Liver (tissue), 9 donors: ENCODE data around the gene RUNX1. TPM values are rescaled to one million over a fixed set of nuclear protein-coding genes. Genes with fewer than 3 reads are reported as not detected.

Experiments
- DNase-seq: peaks from one replicate; pipeline ENCODE4 v3.0.0-alpha.2; 2017; ENCODE audit warnings: low spot score
- H3K27ac ChIP-seq, 2 donors: one replicate each; pipeline ENCODE4 v1.7.0; 2013; ENCODE audit warnings: inconsistent platforms in 2 of 2, low read length in 2 of 2, control low read depth in 1 of 2, low read depth in 1 of 2, mild to moderate bottlenecking in 1 of 2
- H3K27me3 ChIP-seq, 4 donors: one replicate each; pipeline versions ENCODE4 v1.6.1 to v1.7.0; 2013; ENCODE audit warnings: low read length in 3 of 4, inconsistent platforms in 1 of 4, mild to moderate bottlenecking in 1 of 4, moderate library complexity in 1 of 4; ENCODE audit not compliant: control insufficient read depth in 4 of 4, insufficient read depth in 4 of 4
- H3K36me3 ChIP-seq, 4 donors: one replicate each; pipeline versions ENCODE4 v1.6.1 to v1.7.0; 2013; ENCODE audit warnings: low read length in 3 of 4, mild to moderate bottlenecking in 3 of 4, low read depth in 1 of 4, moderate library complexity in 1 of 4; ENCODE audit not compliant: control insufficient read depth in 4 of 4, insufficient read depth in 3 of 4
- H3K4me1 ChIP-seq, 4 donors: one replicate each; pipeline versions ENCODE4 v1.6.1 to v1.7.0; 2013; ENCODE audit warnings: low read length in 3 of 4, mild to moderate bottlenecking in 3 of 4, moderate library complexity in 1 of 4; ENCODE audit not compliant: control insufficient read depth in 4 of 4, insufficient read depth in 4 of 4
- H3K4me3 ChIP-seq, 3 donors: one replicate each; pipeline versions ENCODE4 v1.6.1 to v1.7.0; 2013; ENCODE audit warnings: low read length in 3 of 3, control low read depth in 1 of 3, low read depth in 1 of 3, mild to moderate bottlenecking in 1 of 3
- H3K9ac ChIP-seq, 2 donors: one replicate each; pipeline ENCODE4 v1.7.0; 2013; ENCODE audit warnings: low read length in 2 of 2, mild to moderate bottlenecking in 2 of 2, moderate library complexity in 2 of 2, control low read depth in 1 of 2, low read depth in 1 of 2
- H3K9me3 ChIP-seq, 4 donors: one replicate each; pipeline versions ENCODE4 v1.6.1 to v1.7.0; 2013; ENCODE audit warnings: low read length in 3 of 4; ENCODE audit not compliant: control insufficient read depth in 4 of 4
- ATF3 ChIP-seq: IDR thresholded peaks from 2 replicates; pipeline ENCODE4 v1.6.1; 2016; ENCODE audit warnings: antibody characterized with exemption
- EGR1 ChIP-seq, 2 donors: IDR thresholded peaks; 2 replicates each; pipeline ENCODE4 v1.6.1; 2016 to 2018; ENCODE audit warnings: antibody characterized with exemption in 2 of 2, low read depth in 2 of 2
- FOXA1 ChIP-seq: IDR thresholded peaks from 2 replicates; pipeline ENCODE4 v1.6.1; 2016; ENCODE audit warnings: antibody characterized with exemption
- FOXA2 ChIP-seq: IDR thresholded peaks from 2 replicates; pipeline ENCODE4 v1.6.1; 2016; ENCODE audit warnings: antibody characterized with exemption
- GABPA ChIP-seq, 2 donors: IDR thresholded peaks in 1 of 2; conservative IDR thresholded peaks in 1 of 2; 2 replicates each; pipeline ENCODE4 v1.6.1; 2016; ENCODE audit warnings: antibody characterized with exemption in 2 of 2, mild to moderate bottlenecking in 1 of 2, moderate library complexity in 1 of 2
- HNF4A ChIP-seq, 2 donors: conservative IDR thresholded peaks; 2 replicates each; pipeline ENCODE4 v1.6.1; 2016; ENCODE audit warnings: antibody characterized with exemption in 2 of 2, mild to moderate bottlenecking in 2 of 2
- HNF4G ChIP-seq: IDR thresholded peaks from 2 replicates; pipeline ENCODE4 v1.6.1; 2016; ENCODE audit warnings: antibody characterized with exemption
- JUND ChIP-seq, 2 donors: IDR thresholded peaks; 2 replicates each; pipeline ENCODE4 v1.6.1; 2016; ENCODE audit warnings: antibody characterized with exemption in 2 of 2
- MAX ChIP-seq: IDR thresholded peaks from 2 replicates; pipeline ENCODE4 v1.6.1; 2016; ENCODE audit warnings: antibody characterized with exemption
- NR2F2 ChIP-seq: IDR thresholded peaks from 2 replicates; pipeline ENCODE4 v1.6.1; 2016; ENCODE audit warnings: antibody characterized with exemption
- RAD21 ChIP-seq, 2 donors: IDR thresholded peaks; 2 replicates each; pipeline ENCODE4 v1.6.1; 2016; ENCODE audit warnings: antibody characterized with exemption in 2 of 2, mild to moderate bottlenecking in 2 of 2
- RXRA ChIP-seq, 2 donors: IDR thresholded peaks; 2 replicates each; pipeline ENCODE4 v1.6.1; 2017 to 2018; ENCODE audit warnings: antibody characterized with exemption in 2 of 2, mild to moderate bottlenecking in 1 of 2
- SP1 ChIP-seq: IDR thresholded peaks from 2 replicates; pipeline ENCODE4 v1.6.1; 2018; ENCODE audit warnings: antibody characterized with exemption, mild to moderate bottlenecking
- TAF1 ChIP-seq: conservative IDR thresholded peaks from 2 replicates; pipeline ENCODE4 v1.6.1; 2016; ENCODE audit warnings: antibody characterized with exemption, mild to moderate bottlenecking
- YY1 ChIP-seq: IDR thresholded peaks from 2 replicates; pipeline ENCODE4 v1.6.1; 2016; ENCODE audit warnings: antibody characterized with exemption, mild to moderate bottlenecking
- WGBS: extraction: QIAGEN DNeasy Blood & Tissue Kit; methylation state at CpG from one replicate; pipeline ENCODE4 v1.1.7; 2013; 5-methylcytosine and 5-hydroxymethylcytosine counted together
- polyA plus RNA-seq, 2 donors: library from polyadenylated mRNA; stranded (reverse) in 1 of 2; unstranded in 1 of 2; fragments of 200-250 nt in 1 of 2; fragments of >200 nt in 1 of 2; fragmentation: Nextera tagmentation in 1 of 2; extraction: Ambion mirVana in 1 of 2; gene quantifications; one replicate each; pipeline versions ENCODE4 v1.2.1 to v1.2.3, GENCODE V29; 2013 to 2015
- total RNA-seq, 2 donors: library from RNA; depleted of rRNA; stranded (reverse); fragments of >200 nt; gene quantifications; one replicate each; pipeline ENCODE4 v1.2.3, GENCODE V29; 2014
- TF ChIP-seq, protein P1 (sequence below): IDR thresholded peaks from 2 replicates; pipeline ENCODE4 v1.6.1; 2016; ENCODE audit warnings: antibody characterized with exemption, mild to moderate bottlenecking
- TF ChIP-seq, protein P2 (sequence below): fragments of 150-350 bp; IDR thresholded peaks from 2 replicates; pipeline ENCODE4 v1.5.1; 2017; ENCODE audit warnings: improper control_type of control experiment, low read depth, low read length; ENCODE audit not compliant: missing input control
- TF ChIP-seq, protein P3 (sequence below): IDR thresholded peaks from 2 replicates; pipeline ENCODE4 v1.6.1; 2016; ENCODE audit warnings: antibody characterized with exemption
- donor health status: healthy.
- donor health status: healthy.
- donor health status: healthy.
- donor health status: healthy.
- donor health status: healthy.

The RUNX1 gene
- total and polyA plus RNA-seq, 4 donors = 0.98 to 7.2 (median 3.1) TPM

- H3K36me3 ChIP-seq = no peaks in the 10 kb centered on the region
- peaks cover 0 to 2% (median 2%) of the 10 kb centered on the region in 4 donors for H3K9me3 ChIP-seq
- H3K4me3 ChIP-seq = no peak overlapping the region
- no peak for TF ChIP-seq FOXA1
- no peak for TF ChIP-seq RXRA (IDR thresholded peaks at IDR 0.05)
- TF ChIP-seq, protein P1, sequence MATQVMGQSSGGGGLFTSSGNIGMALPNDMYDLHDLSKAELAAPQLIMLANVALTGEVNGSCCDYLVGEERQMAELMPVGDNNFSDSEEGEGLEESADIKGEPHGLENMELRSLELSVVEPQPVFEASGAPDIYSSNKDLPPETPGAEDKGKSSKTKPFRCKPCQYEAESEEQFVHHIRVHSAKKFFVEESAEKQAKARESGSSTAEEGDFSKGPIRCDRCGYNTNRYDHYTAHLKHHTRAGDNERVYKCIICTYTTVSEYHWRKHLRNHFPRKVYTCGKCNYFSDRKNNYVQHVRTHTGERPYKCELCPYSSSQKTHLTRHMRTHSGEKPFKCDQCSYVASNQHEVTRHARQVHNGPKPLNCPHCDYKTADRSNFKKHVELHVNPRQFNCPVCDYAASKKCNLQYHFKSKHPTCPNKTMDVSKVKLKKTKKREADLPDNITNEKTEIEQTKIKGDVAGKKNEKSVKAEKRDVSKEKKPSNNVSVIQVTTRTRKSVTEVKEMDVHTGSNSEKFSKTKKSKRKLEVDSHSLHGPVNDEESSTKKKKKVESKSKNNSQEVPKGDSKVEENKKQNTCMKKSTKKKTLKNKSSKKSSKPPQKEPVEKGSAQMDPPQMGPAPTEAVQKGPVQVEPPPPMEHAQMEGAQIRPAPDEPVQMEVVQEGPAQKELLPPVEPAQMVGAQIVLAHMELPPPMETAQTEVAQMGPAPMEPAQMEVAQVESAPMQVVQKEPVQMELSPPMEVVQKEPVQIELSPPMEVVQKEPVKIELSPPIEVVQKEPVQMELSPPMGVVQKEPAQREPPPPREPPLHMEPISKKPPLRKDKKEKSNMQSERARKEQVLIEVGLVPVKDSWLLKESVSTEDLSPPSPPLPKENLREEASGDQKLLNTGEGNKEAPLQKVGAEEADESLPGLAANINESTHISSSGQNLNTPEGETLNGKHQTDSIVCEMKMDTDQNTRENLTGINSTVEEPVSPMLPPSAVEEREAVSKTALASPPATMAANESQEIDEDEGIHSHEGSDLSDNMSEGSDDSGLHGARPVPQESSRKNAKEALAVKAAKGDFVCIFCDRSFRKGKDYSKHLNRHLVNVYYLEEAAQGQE = no peak
- TF ChIP-seq, protein P2, sequence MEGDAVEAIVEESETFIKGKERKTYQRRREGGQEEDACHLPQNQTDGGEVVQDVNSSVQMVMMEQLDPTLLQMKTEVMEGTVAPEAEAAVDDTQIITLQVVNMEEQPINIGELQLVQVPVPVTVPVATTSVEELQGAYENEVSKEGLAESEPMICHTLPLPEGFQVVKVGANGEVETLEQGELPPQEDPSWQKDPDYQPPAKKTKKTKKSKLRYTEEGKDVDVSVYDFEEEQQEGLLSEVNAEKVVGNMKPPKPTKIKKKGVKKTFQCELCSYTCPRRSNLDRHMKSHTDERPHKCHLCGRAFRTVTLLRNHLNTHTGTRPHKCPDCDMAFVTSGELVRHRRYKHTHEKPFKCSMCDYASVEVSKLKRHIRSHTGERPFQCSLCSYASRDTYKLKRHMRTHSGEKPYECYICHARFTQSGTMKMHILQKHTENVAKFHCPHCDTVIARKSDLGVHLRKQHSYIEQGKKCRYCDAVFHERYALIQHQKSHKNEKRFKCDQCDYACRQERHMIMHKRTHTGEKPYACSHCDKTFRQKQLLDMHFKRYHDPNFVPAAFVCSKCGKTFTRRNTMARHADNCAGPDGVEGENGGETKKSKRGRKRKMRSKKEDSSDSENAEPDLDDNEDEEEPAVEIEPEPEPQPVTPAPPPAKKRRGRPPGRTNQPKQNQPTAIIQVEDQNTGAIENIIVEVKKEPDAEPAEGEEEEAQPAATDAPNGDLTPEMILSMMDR = no peak
- no peak for TF ChIP-seq SP1
- TF ChIP-seq RAD21 (IDR thresholded peaks at IDR 0.05) = no peak
- no peak for TF ChIP-seq TAF1
- no peak for TF ChIP-seq NR2F2
- no peak for TF ChIP-seq FOXA2
- TF ChIP-seq JUND (IDR thresholded peaks at IDR 0.05) = no peak
- TF ChIP-seq, protein P3, sequence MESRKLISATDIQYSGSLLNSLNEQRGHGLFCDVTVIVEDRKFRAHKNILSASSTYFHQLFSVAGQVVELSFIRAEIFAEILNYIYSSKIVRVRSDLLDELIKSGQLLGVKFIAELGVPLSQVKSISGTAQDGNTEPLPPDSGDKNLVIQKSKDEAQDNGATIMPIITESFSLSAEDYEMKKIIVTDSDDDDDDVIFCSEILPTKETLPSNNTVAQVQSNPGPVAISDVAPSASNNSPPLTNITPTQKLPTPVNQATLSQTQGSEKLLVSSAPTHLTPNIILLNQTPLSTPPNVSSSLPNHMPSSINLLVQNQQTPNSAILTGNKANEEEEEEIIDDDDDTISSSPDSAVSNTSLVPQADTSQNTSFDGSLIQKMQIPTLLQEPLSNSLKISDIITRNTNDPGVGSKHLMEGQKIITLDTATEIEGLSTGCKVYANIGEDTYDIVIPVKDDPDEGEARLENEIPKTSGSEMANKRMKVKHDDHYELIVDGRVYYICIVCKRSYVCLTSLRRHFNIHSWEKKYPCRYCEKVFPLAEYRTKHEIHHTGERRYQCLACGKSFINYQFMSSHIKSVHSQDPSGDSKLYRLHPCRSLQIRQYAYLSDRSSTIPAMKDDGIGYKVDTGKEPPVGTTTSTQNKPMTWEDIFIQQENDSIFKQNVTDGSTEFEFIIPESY = no peak
- TF ChIP-seq HNF4A (conservative IDR thresholded peaks at IDR 0.05) = no peak
- no peak for TF ChIP-seq HNF4G
- no peak for TF ChIP-seq EGR1 (IDR thresholded peaks at IDR 0.05; ENCODE audit: low read depth in 2 of 2)
- TF ChIP-seq ATF3 = no peak
- TF ChIP-seq YY1 = no peak
- no peak for TF ChIP-seq MAX
- no peak for TF ChIP-seq GABPA (IDR thresholded peaks at IDR 0.05 in 1 of 2, conservative IDR thresholded peaks at IDR 0.05 in 1 of 2)
- no peaks in the 10 kb centered on the region for H3K4me1 ChIP-seq
- H3K27me3 ChIP-seq = no peaks in the 10 kb centered on the region
- DNase-seq = no peak
- no peak overlapping the region for H3K9ac ChIP-seq
- H3K27ac ChIP-seq = no peak overlapping the region
- WGBS = 78% methylated on average over 3 of the region's 3 CpGs
Measured at GRCh38 chr21:34766862-34767261, 282.2 kb downstream of the RUNX1 start.
